Skeletal muscle tissue (tissue), 4 donors: ENCODE measurements around the gene SRPX. TPM values are rescaled to one million over a fixed set of nuclear protein-coding genes. Genes with fewer than 3 reads are reported as not detected.

Experiments used
- H3K27ac ChIP-seq: one replicate; pipeline ENCODE4 v1.7.0; 2013; ENCODE audit warnings: mild to moderate bottlenecking, low read depth, low read length, inconsistent platforms
- H3K27me3 ChIP-seq, 3 donors: one replicate each; pipeline ENCODE4 v1.7.0; 2013; ENCODE audit warnings: low read length in 3 of 3; ENCODE audit not compliant: control insufficient read depth in 3 of 3, insufficient read depth in 3 of 3
- H3K36me3 ChIP-seq, 3 donors: one replicate each; pipeline ENCODE4 v1.7.0; 2013; ENCODE audit warnings: low read length in 3 of 3; ENCODE audit not compliant: control insufficient read depth in 3 of 3, insufficient read depth in 3 of 3
- H3K4me1 ChIP-seq, 3 donors: one replicate each; pipeline ENCODE4 v1.7.0; 2013; ENCODE audit warnings: low read length in 3 of 3, mild to moderate bottlenecking in 3 of 3; ENCODE audit not compliant: control insufficient read depth in 3 of 3, insufficient read depth in 3 of 3
- H3K4me3 ChIP-seq, 3 donors: one replicate each; pipeline ENCODE4 v1.7.0; 2013; ENCODE audit warnings: low read length in 3 of 3
- H3K9ac ChIP-seq, 3 donors: one replicate each; pipeline ENCODE4 v1.7.0; 2013; ENCODE audit warnings: low read length in 3 of 3, mild to moderate bottlenecking in 3 of 3, moderate library complexity in 2 of 3, low read depth in 1 of 3
- H3K9me3 ChIP-seq, 3 donors: one replicate each; pipeline ENCODE4 v1.7.0; 2013; ENCODE audit warnings: low read length in 3 of 3; ENCODE audit not compliant: control insufficient read depth in 3 of 3
- total RNA-seq: library from RNA; depleted of rRNA; stranded (reverse); fragments of >200 nt; gene quantifications from one replicate; pipeline ENCODE4 v1.2.3, GENCODE V29; 2014
- donor health status: Osteomylitis.

The SRPX gene
- total RNA-seq, 1 donor from 2014 or later, result 39.7 TPM

DNA sequence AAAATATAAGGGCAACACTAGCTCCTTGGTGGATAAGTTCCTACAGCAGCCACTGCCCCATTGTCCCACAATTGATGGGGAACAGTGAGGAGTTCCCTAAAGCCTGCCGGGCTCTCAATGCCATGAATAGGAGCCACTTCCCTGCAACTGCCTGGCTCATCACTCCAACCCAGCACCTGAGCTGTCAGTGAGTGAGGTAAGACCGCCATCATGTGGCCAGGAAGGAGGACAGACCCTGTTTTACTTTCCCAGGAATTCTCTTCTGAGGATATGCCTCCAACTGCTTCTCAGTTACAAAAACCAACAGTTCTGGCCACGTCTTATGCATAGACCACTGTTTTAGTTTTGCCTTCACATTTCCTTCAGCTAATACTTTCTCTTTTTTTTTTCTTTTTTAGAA lies 45.5 kb downstream of the SRPX start:
- Histone ChIP-seq H3K9ac (no peak overlapping the region), H3K9me3 (no peaks in the 10 kb centered on the region), H3K27me3 (peaks cover 0 to 4% (median 0%) of the 10 kb centered on the region in 3 donors), H3K4me1 (no peaks in the 10 kb centered on the region), H3K27ac (no peak overlapping the region), H3K4me3 (no peak overlapping the region), H3K36me3 (no peaks in the 10 kb centered on the region)

DNA sequence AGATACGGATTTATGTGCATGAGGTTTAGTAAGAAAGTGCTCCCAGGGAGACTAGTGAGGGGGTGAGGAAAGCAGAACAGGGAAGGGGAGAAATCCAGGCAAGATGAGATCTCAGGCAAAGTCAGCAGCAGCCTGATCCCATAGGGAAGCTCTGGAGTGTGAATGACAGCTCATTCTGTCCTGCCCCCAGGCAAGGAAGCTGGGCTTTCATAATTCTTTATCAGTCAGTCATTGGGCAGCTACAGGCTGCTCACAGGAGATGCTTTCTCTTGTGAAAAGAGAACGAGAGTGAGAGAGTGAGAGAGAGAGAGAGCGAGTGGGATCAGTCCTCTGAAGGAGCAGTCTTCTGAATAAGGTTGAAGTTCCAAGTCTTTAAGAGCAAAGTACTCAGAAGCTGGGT lies 48.1 kb downstream of the SRPX start:
- no peaks in the 10 kb centered on the region for H3K27me3 ChIP-seq
- H3K27ac ChIP-seq, result no peak overlapping the region
- no peaks in the 10 kb centered on the region for H3K9me3 ChIP-seq
- no peaks in the 10 kb centered on the region for H3K36me3 ChIP-seq
- no peaks in the 10 kb centered on the region for H3K4me1 ChIP-seq
- no peak overlapping the region for H3K4me3 ChIP-seq
- H3K9ac ChIP-seq, result no peak overlapping the region

DNA sequence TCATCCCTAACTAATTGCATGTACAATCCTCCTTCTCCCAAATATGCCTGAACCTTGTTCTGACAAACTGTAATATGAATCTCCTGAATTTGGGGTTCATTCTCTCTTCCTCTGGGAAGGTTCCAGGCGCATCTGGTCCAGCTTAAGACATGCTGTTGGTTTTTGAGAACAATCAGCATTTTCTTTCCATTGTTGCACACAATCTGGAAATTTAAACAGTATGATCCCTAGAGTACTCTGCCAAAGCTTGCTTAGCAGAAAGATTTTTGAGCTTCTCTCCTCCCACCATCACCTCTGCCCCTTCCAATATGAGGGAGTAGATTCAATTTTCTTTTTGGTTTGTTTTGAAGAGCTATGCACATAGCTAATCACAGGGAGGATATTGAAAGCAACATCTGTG lies 50.1 kb downstream of the SRPX start:
- H3K4me3 ChIP-seq, result no peak overlapping the region
- no peak overlapping the region for H3K27ac ChIP-seq
- no peaks in the 10 kb centered on the region for H3K9me3 ChIP-seq
- H3K36me3 ChIP-seq, result no peaks in the 10 kb centered on the region
- H3K27me3 ChIP-seq, result no peaks in the 10 kb centered on the region
- no peak overlapping the region for H3K9ac ChIP-seq
- H3K4me1 ChIP-seq, result no peaks in the 10 kb centered on the region

DNA sequence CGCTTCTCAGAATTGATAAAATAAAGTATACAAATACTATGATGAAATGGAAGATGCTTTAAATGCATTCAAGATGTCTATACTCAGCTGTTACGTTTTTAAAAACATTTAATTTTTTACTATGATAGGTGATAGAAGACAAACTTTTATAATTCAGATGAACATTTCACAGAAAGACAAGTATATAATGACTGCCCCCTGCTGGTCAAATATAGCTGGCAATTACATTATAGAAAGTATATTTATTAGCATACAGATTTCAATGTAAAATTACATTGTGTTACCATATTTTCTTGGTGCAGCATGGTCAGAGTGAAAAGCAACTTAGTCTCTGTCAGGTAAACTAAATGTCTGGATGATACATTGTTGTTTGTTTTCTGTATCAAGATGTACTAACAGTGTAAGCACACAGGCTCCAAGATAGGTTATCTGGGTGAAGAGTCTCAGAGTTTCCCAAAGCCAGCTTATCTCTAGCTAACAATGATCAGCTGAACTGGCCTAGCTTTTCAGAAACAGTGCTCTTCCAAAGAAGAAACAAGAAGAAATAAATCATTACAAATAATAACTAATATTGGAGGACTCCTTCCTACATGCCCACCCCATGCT lies 54.1 kb downstream of the SRPX start:
- Histone ChIP-seq H3K9me3 (no peaks in the 10 kb centered on the region), H3K27me3 (no peaks in the 10 kb centered on the region), H3K9ac (no peak overlapping the region), H3K36me3 (no peaks in the 10 kb centered on the region), H3K4me1 (no peaks in the 10 kb centered on the region), H3K27ac (no peak overlapping the region), H3K4me3 (no peak overlapping the region)

DNA sequence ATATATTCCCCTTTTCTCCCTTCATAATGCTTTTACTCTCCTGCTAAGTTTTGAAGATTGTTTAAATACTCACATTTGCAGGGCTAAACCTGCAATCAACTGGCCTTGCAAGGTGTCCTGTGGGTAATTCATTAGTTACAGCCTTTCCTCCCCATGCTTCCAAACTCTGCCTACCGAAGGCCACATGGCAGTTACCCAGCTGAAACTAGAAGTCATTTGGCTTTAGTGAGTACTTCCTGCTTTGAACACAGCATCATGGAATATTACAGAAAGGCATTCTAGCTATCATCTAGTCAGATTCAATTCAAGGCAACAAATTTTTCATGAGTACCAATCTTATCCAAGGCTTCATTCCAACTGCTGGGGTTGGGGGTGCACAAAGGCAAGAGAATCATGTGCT lies 55.6 kb downstream of the SRPX start:
- H3K27ac ChIP-seq, result no peak overlapping the region
- no peaks in the 10 kb centered on the region for H3K4me1 ChIP-seq
- H3K27me3 ChIP-seq, result no peaks in the 10 kb centered on the region
- no peaks in the 10 kb centered on the region for H3K9me3 ChIP-seq
- no peaks in the 10 kb centered on the region for H3K36me3 ChIP-seq
- no peak overlapping the region for H3K4me3 ChIP-seq
- H3K9ac ChIP-seq, result no peak overlapping the region

DNA sequence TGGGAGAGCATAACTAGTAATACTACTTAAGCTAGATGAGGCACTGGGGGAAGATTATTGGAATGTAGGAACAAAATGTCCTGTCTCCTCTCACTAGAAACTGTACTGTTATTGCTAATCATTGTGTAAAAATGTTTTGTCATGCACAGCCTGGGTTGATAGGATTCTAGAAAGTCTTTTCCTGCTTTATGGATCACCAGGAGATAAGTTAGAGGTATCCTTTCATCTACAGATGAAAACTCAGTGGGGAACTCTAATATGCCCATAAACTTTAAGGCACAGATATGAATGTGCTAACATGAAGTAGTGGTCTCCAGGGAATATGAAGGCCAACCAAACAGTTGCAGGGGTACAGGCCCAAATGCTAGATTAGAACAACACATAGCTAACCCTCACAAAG lies 57.5 kb downstream of the SRPX start:
- no peaks in the 10 kb centered on the region for H3K9me3 ChIP-seq
- no peaks in the 10 kb centered on the region for H3K27me3 ChIP-seq
- H3K4me3 ChIP-seq, result no peak overlapping the region
- H3K4me1 ChIP-seq, result no peaks in the 10 kb centered on the region
- no peak overlapping the region for H3K27ac ChIP-seq
- no peaks in the 10 kb centered on the region for H3K36me3 ChIP-seq
- H3K9ac ChIP-seq, result no peak overlapping the region

DNA sequence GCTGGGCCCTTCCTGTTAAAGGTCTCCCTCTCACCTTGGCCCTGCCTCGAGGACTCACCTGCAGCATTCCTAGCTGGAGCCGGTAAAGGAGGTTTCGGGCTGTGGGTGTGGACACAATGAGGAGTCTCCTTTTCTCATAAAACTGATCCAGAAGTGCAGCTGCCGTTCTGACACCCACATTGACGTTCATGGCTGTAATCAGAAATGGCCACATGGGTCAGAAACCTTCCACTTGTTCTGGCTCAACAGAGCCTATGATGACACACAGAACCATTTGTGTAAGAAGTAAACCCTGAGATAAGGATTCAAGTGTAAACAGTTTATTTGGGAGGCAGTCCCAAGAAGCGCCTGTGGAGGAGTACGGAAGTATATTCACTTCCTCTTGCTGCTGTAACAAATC lies 63.8 kb downstream of the SRPX start:
- Histone ChIP-seq H3K9me3 (no peaks in the 10 kb centered on the region), H3K4me3 (no peak overlapping the region), H3K27me3 (no peaks in the 10 kb centered on the region), H3K36me3 (no peaks in the 10 kb centered on the region), H3K9ac (no peak overlapping the region), H3K27ac (no peak overlapping the region), H3K4me1 (no peaks in the 10 kb centered on the region)

DNA sequence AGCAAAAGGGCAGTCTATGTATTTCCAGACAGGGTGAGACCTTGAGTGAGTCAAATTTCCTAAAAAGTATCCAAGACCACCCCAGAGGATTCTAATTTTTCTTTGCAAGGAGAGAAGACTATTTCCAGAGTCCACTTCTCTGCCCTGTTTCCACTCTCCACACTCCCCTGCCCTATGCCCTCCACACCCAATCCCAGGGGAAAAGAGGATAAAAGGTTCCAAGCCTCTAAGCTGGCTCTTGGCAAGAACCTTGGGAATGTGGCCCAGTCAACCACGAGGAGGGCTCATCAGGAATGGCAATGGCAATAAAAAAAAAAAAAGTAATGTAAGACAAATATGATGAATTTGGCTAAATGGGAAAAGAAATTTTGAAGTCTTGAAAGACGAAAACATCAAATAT lies 65.9 kb downstream of the SRPX start:
- no peaks in the 10 kb centered on the region for H3K4me1 ChIP-seq
- no peaks in the 10 kb centered on the region for H3K36me3 ChIP-seq
- no peak overlapping the region for H3K9ac ChIP-seq
- no peaks in the 10 kb centered on the region for H3K9me3 ChIP-seq
- H3K4me3 ChIP-seq, result no peak overlapping the region
- peaks cover 0 to 5% (median 0%) of the 10 kb centered on the region in 3 donors for H3K27me3 ChIP-seq
- H3K27ac ChIP-seq, result no peak overlapping the region

DNA sequence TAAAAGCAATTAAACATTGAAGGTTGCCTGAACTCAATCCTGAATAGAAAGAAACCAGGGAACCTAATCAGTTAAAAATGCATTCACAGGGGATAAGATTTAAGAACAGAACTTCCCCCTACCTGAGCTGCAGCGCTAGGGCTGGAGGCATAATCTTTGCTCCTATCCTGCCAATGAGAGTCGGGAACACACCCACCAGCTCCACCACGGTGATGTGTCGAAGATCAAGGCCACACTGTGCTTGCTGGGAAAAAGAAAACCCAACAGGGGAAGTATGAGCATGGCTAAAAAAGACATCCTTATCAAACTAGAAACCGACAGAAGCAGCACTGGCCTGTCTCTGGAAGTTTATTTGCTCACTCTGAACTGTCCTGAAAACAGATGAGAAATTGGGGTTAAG lies 66.3 kb downstream of the SRPX start:
- Histone ChIP-seq H3K36me3 (no peaks in the 10 kb centered on the region), H3K4me3 (no peak overlapping the region), H3K9me3 (no peaks in the 10 kb centered on the region), H3K27ac (no peak overlapping the region), H3K4me1 (no peaks in the 10 kb centered on the region), H3K9ac (no peak overlapping the region), H3K27me3 (peaks cover 0 to 5% (median 0%) of the 10 kb centered on the region in 3 donors)

DNA sequence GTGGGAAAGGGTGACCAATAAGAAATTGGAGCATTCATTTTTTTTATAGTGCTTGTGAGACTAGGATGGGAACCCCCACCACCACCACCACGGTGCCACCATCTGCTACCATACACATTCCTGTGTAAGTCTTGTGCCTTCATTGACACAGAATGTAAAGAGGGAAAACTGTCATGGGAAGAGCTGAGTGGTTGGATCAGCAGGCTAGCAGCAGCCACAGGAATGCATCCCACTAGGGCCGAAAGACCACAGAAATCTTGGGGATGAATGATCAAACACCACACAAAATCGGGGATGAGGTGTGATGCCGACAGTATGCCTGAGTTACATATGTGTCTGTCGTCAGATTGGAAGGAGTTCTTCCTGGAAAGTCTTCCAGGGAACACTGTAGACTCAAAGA lies 69.2 kb downstream of the SRPX start:
- Histone ChIP-seq H3K4me1 (no peaks in the 10 kb centered on the region), H3K27ac (no peak overlapping the region), H3K27me3 (peaks cover 0 to 5% (median 0%) of the 10 kb centered on the region in 3 donors), H3K9me3 (no peaks in the 10 kb centered on the region), H3K36me3 (no peaks in the 10 kb centered on the region), H3K9ac (no peak overlapping the region), H3K4me3 (no peak overlapping the region)

DNA sequence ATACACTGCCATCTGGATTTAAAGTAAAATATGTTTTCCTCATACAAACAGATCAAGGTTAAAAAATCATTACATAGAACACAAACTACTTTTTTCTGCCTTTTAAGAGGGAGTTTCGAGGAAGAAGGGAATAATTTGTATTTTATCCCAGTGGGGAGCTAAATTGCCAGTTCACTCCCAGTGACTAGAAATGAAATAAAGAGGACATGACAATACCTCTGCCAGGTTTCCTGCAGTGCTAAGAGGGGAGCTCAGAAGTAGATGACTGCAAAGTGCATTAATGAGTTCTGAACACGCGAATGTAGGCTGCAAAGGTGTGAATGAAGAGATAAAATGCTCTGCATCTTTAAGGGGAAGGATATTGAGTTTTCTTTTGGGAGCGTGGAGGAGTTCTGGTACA lies 69.7 kb downstream of the SRPX start:
- H3K9ac ChIP-seq, result no peak overlapping the region

More for the DNA sequence above, 69.7 kb downstream of the SRPX start:
- H3K4me1 ChIP-seq, result no peaks in the 10 kb centered on the region
- H3K27ac ChIP-seq, result no peak overlapping the region
- no peaks in the 10 kb centered on the region for H3K9me3 ChIP-seq
- H3K27me3 ChIP-seq, result peaks cover 0 to 5% (median 0%) of the 10 kb centered on the region in 3 donors
- H3K4me3 ChIP-seq, result no peak overlapping the region
- no peaks in the 10 kb centered on the region for H3K36me3 ChIP-seq
